Smooth muscle cell (in vitro differentiated cells): ENCODE results near the gene NEDD9. TPM values are rescaled to one million over a fixed set of nuclear protein-coding genes. Genes with fewer than 3 reads are reported as not detected.

Experiments used
- DNase-seq: peaks from one replicate; lab custom pipeline; 2025; ENCODE audit not compliant: unreplicated experiment; lab: John Stamatoyannopoulos, UW
- H2AFZ ChIP-seq: fragments of 200-600 bp; sonication (generic); 2 replicates; pipeline ENCODE4 v1.6.0; 2016; ENCODE audit warnings: antibody characterized with exemption, low read depth, mild to moderate bottlenecking
- H3F3A ChIP-seq: fragments of 200-600 bp; sonication (generic); 2 replicates; pipeline ENCODE4 v1.6.0; 2017; ENCODE audit warnings: antibody characterized with exemption, low read depth
- H3K27ac ChIP-seq: fragments of 200-600 bp; sonication (generic); 2 replicates; pipeline ENCODE4 v1.5.1; 2016; ENCODE audit warnings: low read depth, mild to moderate bottlenecking
- H3K27me3 ChIP-seq: fragments of 200-600 bp; sonication (generic); 2 replicates; pipeline ENCODE4 v1.6.1; 2016; ENCODE audit warnings: low read depth, mild to moderate bottlenecking
- H3K36me3 ChIP-seq: fragments of 200-600 bp; sonication (generic); 2 replicates; pipeline ENCODE4 v1.5.1; 2016; ENCODE audit warnings: low read depth
- H3K4me1 ChIP-seq: fragments of 200-600 bp; sonication (generic); 2 replicates; pipeline ENCODE4 v1.5.1; 2016; ENCODE audit warnings: low read depth
- H3K4me2 ChIP-seq: fragments of 200-600 bp; sonication (generic); 2 replicates; pipeline ENCODE4 v1.6.0; 2016; ENCODE audit warnings: mild to moderate bottlenecking
- H3K4me3 ChIP-seq: fragments of 200-600 bp; sonication (generic); 2 replicates; pipeline ENCODE4 v1.5.1; 2016; ENCODE audit warnings: mild to moderate bottlenecking
- H3K79me2 ChIP-seq: fragments of 200-600 bp; sonication (generic); 2 replicates; pipeline ENCODE4 v1.6.0; 2016; ENCODE audit warnings: low read depth, mild to moderate bottlenecking
- H3K9ac ChIP-seq: fragments of 200-600 bp; sonication (generic); 2 replicates; pipeline ENCODE4 v1.6.0; 2016; ENCODE audit warnings: low read depth
- H3K9me3 ChIP-seq: fragments of 200-600 bp; sonication (generic); replicated peaks from 2 replicates; pipeline ENCODE4 v1.5.1; 2016; ENCODE audit warnings: low read depth
- H4K20me1 ChIP-seq: fragments of 200-600 bp; sonication (generic); 2 replicates; pipeline ENCODE4 v1.6.0; 2016; ENCODE audit warnings: low read depth
- WGBS: methylation state at CpG from one replicate; pipeline ENCODE4 v1.1.7; 2016; ENCODE audit warnings: low lambda C conversion rate; 5-methylcytosine and 5-hydroxymethylcytosine counted together
- polyA plus RNA-seq: library from polyadenylated mRNA; unstranded; fragments of >200 nt; fragmentation: Nextera tagmentation; extraction: Ambion mirVana; gene quantifications from 2 replicates; pipeline ENCODE4 v1.2.1, GENCODE V29; 2016
- total RNA-seq: library from RNA; depleted of rRNA; stranded (reverse); fragments of >200 nt; gene quantifications from 2 replicates; pipeline ENCODE4 v1.2.3, GENCODE V29; 2014
- TF ChIP-seq, protein P1 (sequence below): fragments of 200-600 bp; sonication (generic); IDR thresholded peaks from 2 replicates; pipeline ENCODE4 v1.5.1; 2017; ENCODE audit warnings: borderline replicate concordance, mild to moderate bottlenecking, antibody characterized with exemption; ENCODE audit not compliant: insufficient read depth, poor library complexity, severe bottlenecking

Gene NEDD9
- total and polyA plus RNA-seq, 2 experiments from 2014 or later: 85.6 to 127 TPM

DNA sequence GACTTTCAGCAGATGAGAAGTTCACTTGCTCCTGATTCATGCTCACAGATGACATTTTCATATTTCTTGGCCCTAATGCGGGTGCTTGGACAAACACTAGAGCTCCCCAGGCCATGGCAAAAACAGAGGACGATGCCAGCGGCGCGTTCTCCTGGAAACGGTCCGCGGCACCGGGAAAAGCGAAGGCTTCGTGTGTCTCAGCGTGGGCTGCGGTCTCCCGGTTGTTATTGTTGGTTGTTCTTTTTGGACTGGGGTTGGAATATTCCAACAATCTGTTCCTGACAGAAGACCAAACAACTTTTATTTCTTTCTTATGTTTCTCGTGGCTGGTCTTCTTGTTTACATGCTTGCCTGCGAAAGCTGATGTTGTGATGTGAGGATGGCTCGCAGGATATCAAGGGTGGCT, 46.8 kb upstream of the NEDD9 start:
- H3K4me2 ChIP-seq: no peak overlapping the region

DNA sequence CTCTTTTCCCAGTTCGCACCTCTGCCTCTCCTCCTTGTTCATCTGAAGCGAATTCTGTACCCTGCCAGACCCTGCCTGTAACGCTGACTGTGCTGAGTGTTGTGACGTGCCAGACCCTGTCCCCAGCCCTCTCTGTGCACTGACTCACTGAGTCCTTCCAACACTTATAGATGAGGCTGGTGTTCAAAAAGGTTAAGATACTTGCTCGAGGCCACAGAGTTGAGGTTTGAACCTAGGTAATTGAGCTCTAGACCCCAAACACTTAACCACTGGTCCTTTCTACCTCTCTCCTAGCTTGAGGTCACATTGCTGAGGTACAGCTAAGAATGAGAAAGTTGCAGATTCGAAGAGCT, 45.7 kb upstream of the NEDD9 start:
- peak overlapping the region; percentile 94 for H3K27ac ChIP-seq
- peak overlapping the region; percentile 20 for H2AFZ ChIP-seq
- H3K9ac ChIP-seq: peak overlapping the region; percentile 74
- 47% methylated on average over 6 of the region's 6 CpGs for WGBS
- no peaks in the 10 kb centered on the region for H3F3A ChIP-seq
- no peaks in the 10 kb centered on the region for H3K79me2 ChIP-seq
- peaks cover 27% of the 10 kb centered on the region for H3K4me1 ChIP-seq
- H3K36me3 ChIP-seq: no peaks in the 10 kb centered on the region
- no peak for DNase-seq
- TF ChIP-seq, protein P1, sequence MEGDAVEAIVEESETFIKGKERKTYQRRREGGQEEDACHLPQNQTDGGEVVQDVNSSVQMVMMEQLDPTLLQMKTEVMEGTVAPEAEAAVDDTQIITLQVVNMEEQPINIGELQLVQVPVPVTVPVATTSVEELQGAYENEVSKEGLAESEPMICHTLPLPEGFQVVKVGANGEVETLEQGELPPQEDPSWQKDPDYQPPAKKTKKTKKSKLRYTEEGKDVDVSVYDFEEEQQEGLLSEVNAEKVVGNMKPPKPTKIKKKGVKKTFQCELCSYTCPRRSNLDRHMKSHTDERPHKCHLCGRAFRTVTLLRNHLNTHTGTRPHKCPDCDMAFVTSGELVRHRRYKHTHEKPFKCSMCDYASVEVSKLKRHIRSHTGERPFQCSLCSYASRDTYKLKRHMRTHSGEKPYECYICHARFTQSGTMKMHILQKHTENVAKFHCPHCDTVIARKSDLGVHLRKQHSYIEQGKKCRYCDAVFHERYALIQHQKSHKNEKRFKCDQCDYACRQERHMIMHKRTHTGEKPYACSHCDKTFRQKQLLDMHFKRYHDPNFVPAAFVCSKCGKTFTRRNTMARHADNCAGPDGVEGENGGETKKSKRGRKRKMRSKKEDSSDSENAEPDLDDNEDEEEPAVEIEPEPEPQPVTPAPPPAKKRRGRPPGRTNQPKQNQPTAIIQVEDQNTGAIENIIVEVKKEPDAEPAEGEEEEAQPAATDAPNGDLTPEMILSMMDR: no peak
- no peaks in the 10 kb centered on the region for H3K27me3 ChIP-seq
- H3K9me3 ChIP-seq: no peaks in the 10 kb centered on the region
- H4K20me1 ChIP-seq: no peaks in the 10 kb centered on the region
- H3K4me2 ChIP-seq: peak overlapping the region; percentile 63
- no peak overlapping the region for H3K4me3 ChIP-seq

More for the DNA sequence above, 46.8 kb upstream of the NEDD9 start:
- WGBS: 93% methylated on average over 17 of the region's 17 CpGs
- TF ChIP-seq, protein P1: no peak
- no peaks in the 10 kb centered on the region for H3K9me3 ChIP-seq
- no peaks in the 10 kb centered on the region for H3K79me2 ChIP-seq
- H3K4me3 ChIP-seq: no peak overlapping the region
- no peak for DNase-seq
- H3F3A ChIP-seq: no peaks in the 10 kb centered on the region
- no peak overlapping the region for H3K9ac ChIP-seq
- no peak overlapping the region for H3K27ac ChIP-seq
- no peaks in the 10 kb centered on the region for H3K36me3 ChIP-seq
- H4K20me1 ChIP-seq: no peaks in the 10 kb centered on the region
- no peaks in the 10 kb centered on the region for H3K27me3 ChIP-seq
- no peak overlapping the region for H2AFZ ChIP-seq
- H3K4me1 ChIP-seq: peaks cover 27% of the 10 kb centered on the region

DNA sequence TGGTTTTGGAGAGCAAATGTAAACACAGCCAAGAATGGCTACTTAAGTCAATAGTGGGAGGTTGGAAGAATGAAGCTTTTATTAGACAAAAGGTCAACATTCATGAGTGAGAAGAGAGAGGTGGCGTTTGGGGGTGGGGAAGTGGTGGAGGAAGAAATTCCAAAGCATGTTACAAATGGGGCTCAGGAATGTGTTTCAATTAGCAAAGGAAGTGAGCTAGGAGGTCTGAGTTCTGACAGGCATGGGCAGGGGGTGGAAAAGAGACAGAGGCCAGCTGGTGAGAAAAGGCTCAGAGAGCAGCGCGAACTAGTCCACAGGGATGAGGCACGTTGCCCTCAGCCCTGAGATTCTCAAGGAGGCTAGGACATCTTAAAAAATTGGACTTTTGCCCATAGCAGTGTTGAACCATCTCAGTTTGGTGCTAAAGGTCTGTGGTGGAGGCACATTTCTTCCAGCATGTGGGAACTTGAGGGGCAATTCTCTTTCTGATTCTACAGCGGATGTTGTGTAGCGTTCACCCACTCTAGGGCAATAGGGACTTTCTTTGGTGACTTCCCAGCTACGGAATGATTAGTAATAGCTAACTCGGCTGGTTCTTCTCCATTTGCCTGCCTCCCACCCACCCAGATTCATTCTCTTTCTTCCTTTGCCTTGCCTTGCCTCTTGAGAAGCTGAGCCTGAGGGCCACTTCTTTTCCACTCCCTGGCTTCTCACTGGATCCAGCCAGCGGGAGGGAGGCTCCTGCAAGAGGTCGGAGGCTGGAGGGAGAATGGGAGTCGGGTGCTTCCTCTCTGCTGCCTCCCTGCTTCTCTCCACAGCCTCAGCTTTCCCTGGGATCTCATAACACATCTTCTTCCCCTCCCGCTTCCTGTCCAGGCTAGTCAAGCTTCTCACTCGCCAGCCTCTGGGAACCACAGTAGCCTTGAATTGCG, 45.1 kb upstream of the NEDD9 start:
- TF ChIP-seq, protein P1: no peak
- peak overlapping the region; percentile 74 for H3K9ac ChIP-seq
- no peak for DNase-seq
- H3K4me3 ChIP-seq: no peak overlapping the region
- H3K4me1 ChIP-seq: peaks cover 27% of the 10 kb centered on the region
- peak overlapping the region; percentile 94 for H3K27ac ChIP-seq
- H3K27me3 ChIP-seq: no peaks in the 10 kb centered on the region
- 39% methylated on average over 14 of the region's 14 CpGs for WGBS
- no peaks in the 10 kb centered on the region for H3K9me3 ChIP-seq
- peak overlapping the region; percentile 63 for H3K4me2 ChIP-seq
- peak overlapping the region; percentile 20 for H2AFZ ChIP-seq
- H3K36me3 ChIP-seq: no peaks in the 10 kb centered on the region
- H4K20me1 ChIP-seq: no peaks in the 10 kb centered on the region
- H3F3A ChIP-seq: no peaks in the 10 kb centered on the region
- H3K79me2 ChIP-seq: no peaks in the 10 kb centered on the region
